GM21515 (cell line): Measurements from ENCODE around the gene KAZN.

ENCODE experiments used
- ATAC-seq: cut with Tn5 transposase; IDR thresholded peaks from one replicate; pipeline ENCODE4 v1.9.1; 2021; ENCODE audit not compliant: unreplicated experiment

Gene KAZN

GRCh38 chr1:14706631-14707030, 108.1 kb downstream of the KAZN start:
- no peak for ATAC-seq

GRCh38 chr1:14707531-14708445, 109.3 kb downstream of the KAZN start:
- ATAC-seq: no peak

GRCh38 chr1:14710331-14710730, 111.8 kb downstream of the KAZN start:
- ATAC-seq: no peak

GRCh38 chr1:14712136-14712535, 113.7 kb downstream of the KAZN start:
- ATAC-seq: no peak

GRCh38 chr1:14713077-14713476, 114.6 kb downstream of the KAZN start:
- no peak for ATAC-seq

DNA sequence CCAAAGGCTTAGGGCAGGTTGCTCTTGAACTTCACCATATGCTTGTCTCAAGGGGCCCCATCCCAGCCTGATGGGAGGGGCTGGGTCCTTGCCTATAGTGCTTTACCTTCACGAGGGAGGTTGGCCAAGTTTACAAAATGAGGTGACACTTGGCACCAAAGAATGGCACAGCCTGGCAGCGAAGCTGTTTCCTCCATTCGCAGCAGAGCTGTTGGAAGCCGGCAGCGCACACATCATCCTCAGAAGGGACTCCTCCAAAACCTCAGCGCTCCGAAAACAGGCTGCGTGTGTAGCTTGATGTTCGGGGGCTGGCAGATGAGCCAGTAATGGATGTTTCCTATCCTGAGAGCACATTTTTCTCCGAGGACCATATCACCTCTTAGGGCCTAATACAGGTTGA, 116.8 kb downstream of the KAZN start:
- ATAC-seq: no peak

- ATAC-seq: no peak
These were observed 117.3 kb downstream of the KAZN start for GRCh38 chr1:14715802-14716201.

GRCh38 chr1:14716474-14716873, 118.0 kb downstream of the KAZN start:
- ATAC-seq: no peak

- no peak for ATAC-seq
These were observed 120.0 kb downstream of the KAZN start for GRCh38 chr1:14718476-14718875.

- no peak for ATAC-seq
These were observed 124.9 kb downstream of the KAZN start for GRCh38 chr1:14723401-14723800.

DNA sequence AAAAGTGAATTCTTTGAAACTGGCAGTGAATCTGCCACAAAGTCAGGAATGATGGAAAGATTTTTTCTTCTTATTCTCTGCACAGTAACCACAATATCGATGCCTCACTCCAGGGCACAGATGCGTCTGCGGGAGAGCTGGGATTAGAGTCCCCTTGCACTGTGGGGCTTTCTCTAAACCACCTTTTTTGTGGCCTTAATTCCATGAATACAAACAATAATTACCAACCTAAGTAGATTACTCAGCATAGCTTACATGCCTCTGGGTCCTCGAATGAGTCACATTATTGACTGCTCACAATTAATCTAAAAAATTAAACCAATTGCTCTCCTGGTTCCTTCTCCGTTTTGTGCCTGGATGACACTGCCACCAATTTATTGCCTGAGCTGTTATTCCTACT, 125.8 kb downstream of the KAZN start:
- ATAC-seq: no peak

DNA sequence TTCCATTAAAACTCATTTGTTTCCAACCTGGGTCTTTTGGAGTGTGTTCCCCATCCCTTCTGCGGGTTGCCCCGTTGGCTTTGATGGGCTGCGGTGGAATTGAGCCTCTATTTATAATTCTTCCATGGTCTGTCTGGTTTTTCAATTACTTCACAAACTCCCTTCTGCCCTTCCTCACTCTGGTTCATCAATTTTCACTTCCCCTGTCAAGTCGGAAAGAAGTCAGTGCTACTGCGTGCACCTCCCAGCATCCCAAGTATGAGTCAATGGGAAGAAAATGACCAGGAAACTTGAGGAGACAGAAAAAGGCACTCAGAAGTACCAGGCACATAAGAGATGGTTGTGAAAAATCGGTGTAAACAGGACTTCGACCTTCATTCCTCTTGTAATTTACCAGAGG, 126.2 kb downstream of the KAZN start:
- no peak for ATAC-seq

- ATAC-seq: no peak
These were observed 126.8 kb downstream of the KAZN start for GRCh38 chr1:14725238-14725637.

DNA sequence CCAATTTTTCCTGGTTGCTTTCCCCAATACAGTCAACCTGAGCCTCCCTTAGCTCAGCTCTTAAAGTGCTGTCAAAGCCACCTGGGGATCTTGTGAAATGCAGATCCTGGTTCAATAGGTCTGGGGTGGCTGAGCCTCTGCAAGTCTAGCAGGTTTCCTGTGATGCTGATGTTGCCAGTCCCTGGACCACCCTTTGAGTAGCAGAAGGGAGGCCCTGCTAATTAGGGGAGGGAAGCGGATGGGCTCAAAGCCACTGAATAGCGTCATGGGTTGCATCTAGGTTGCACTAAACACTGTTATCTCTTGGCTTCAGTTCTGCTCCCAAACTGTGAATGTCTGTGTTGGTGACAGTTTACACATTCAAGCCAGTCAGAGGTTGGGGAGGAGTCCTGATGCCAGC, 127.2 kb downstream of the KAZN start:
- no peak for ATAC-seq

GRCh38 chr1:14726606-14727005, 128.1 kb downstream of the KAZN start:
- ATAC-seq: no peak

DNA sequence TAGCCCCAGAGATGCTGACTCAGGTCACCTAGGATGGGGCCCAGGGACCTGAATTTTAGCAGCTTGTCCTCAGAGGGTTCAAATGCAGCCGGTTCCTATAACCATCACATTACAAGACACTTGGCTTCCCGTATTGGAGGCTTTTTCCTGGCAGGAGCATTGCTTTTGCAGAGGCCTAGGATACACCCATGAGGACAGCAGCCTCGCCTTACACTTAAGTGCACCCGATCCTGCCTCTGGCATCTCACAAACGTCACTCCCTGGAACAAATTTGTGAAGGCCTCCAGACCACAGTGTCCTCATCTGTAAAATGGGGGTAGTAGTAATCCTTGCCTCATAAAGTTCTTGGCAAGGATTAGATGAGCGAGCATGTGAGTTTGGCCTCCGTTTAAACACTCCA, 130.0 kb downstream of the KAZN start:
- no peak for ATAC-seq

DNA sequence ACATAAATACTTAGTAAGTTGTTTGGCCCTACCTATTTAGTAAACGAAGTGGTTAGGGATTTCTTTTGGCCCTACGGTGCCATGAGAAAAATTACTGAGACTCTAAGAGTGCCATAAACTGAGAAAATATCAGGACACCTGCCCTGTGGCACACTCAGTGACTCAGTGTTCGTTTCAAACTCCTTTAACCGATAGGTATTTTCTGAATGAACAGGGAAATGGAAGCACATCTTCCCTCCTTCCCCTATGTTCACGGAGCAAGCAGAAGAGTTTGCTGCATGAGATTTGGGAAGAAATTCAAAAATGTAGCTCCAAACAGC, 134.2 kb downstream of the KAZN start:
- ATAC-seq: no peak

- no peak for ATAC-seq
These were observed 134.7 kb downstream of the KAZN start for GRCh38 chr1:14733048-14733778.

DNA sequence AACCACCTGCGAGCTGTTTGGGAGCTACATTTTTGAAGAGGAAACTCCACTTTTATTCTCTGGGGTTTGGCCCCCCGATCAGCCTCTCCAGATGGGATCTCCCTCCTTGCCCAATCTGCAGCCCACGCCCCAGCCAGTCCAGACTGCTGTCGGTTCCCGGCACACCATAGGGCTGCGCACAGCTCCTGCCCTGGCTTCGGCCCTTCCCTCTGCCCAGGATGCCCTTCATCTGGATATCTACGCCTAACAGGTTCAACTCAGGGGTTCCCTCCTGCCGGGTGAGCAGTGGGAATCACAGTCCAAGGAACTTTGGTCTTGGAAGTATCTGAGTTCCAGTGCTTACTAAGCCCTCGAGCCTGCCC, 135.3 kb downstream of the KAZN start:
- no peak for ATAC-seq

GRCh38 chr1:14735841-14736240, 137.4 kb downstream of the KAZN start:
- no peak for ATAC-seq

DNA sequence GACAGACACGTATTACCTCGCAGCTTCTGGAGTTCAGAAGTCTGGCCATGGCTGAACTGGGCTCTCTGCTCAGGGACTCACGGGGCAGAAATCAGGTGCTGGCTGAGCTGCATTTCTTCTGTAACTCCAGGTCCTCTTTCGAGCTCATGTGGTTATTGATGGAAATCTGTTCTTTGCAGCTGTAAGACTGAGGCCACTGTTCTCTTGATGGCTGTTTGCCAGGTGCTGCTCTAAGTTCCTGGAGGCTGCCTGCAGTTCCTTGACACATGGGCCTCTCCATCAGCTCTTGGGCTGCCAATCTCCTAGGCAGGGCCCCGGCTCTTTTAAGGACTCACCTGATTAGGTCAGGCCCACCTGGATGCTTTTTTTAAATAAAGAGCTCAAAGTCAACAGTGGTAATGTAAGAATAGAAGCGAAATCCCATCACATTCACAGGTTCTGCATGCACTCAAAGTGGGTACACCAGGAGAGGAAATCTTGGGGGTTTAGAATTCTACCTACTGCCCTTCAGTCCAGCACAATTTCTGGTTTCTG, 139.1 kb downstream of the KAZN start:
- no peak for ATAC-seq

DNA sequence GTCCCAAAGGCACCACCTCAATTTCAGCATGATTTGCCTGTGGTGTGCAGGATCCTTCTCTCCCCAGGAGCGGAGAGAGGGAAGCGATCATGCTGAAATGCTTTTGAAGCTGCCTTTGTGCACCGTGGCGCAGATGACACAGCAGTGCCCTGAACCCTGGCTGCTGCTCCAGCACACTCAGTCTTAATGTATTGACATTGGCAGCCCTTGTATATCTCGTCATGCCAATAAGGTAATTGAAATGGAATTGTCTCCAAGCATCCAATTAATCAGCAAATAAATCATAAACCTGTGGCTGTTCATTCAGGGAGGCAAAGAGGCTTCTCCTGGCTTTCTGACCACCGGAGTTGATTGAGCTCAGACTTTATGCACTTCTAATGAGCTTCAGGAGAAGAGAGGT, 139.8 kb downstream of the KAZN start:
- ATAC-seq: no peak
